Measurements from ENCODE around the gene GLYR1. TPM values are rescaled to one million over a fixed set of nuclear protein-coding genes. Genes with fewer than 3 reads are reported as not detected.

The GLYR1 gene
- total RNA-seq, 1 experiment from 2014 or later, result 67.3 TPM

GRCh38 chr16:4755687-4756086, 91.4 kb downstream of the GLYR1 start:
- no TSS peak for BruUV-seq (replicated peaks)
- H3K9me3 Mint-ChIP-seq (ENCODE audit: unreplicated experiment), result no peaks in the 10 kb centered on the region
- no peaks in the 10 kb centered on the region for H3K4me1 Mint-ChIP-seq (ENCODE audit: insufficient read depth, unreplicated experiment)
- no peak overlapping the region for H3K27ac Mint-ChIP-seq (ENCODE audit: low read depth, unreplicated experiment)
- H3K4me3 Mint-ChIP-seq (ENCODE audit: unreplicated experiment), result no peak overlapping the region
- no peak for DNase-seq (ENCODE audit: unreplicated experiment)
- H3K27me3 Mint-ChIP-seq (ENCODE audit: insufficient read depth, unreplicated experiment), result no peaks in the 10 kb centered on the region
- H3K36me3 Mint-ChIP-seq (ENCODE audit: insufficient read depth, unreplicated experiment), result peaks cover 68% of the 10 kb centered on the region
- intact Hi-C loops (cut with micrococcal nuclease), result no loop called here
- TF ChIP-seq, protein P1, sequence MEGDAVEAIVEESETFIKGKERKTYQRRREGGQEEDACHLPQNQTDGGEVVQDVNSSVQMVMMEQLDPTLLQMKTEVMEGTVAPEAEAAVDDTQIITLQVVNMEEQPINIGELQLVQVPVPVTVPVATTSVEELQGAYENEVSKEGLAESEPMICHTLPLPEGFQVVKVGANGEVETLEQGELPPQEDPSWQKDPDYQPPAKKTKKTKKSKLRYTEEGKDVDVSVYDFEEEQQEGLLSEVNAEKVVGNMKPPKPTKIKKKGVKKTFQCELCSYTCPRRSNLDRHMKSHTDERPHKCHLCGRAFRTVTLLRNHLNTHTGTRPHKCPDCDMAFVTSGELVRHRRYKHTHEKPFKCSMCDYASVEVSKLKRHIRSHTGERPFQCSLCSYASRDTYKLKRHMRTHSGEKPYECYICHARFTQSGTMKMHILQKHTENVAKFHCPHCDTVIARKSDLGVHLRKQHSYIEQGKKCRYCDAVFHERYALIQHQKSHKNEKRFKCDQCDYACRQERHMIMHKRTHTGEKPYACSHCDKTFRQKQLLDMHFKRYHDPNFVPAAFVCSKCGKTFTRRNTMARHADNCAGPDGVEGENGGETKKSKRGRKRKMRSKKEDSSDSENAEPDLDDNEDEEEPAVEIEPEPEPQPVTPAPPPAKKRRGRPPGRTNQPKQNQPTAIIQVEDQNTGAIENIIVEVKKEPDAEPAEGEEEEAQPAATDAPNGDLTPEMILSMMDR (IDR thresholded peaks at IDR 0.05; ENCODE audit: unreplicated experiment), result no peak
- ChIA-PET POLR2A (interaction anchor here (0.6 to 1.2 kb wide), 4 partner anchors 11 to 216 kb away, joined by 3 to 4 read pairs (median 3); partner anchors contain the start of gene ZNF500), CTCF (interaction anchor here (1.2 kb wide), 1 partner anchor 9 kb away, joined by 5 read pairs; no protein-coding TSS in a partner anchor)

GRCh38 chr16:4754865-4755264, 92.2 kb downstream of the GLYR1 start:
- no TSS peak for BruUV-seq (replicated peaks)
- Mint-ChIP-seq H3K9me3 (ENCODE audit: unreplicated experiment) (no peaks in the 10 kb centered on the region), H3K4me1 (ENCODE audit: insufficient read depth, unreplicated experiment) (no peaks in the 10 kb centered on the region), H3K36me3 (ENCODE audit: insufficient read depth, unreplicated experiment) (peaks cover 70% of the 10 kb centered on the region), H3K27me3 (ENCODE audit: insufficient read depth, unreplicated experiment) (no peaks in the 10 kb centered on the region), H3K27ac (ENCODE audit: low read depth, unreplicated experiment) (no peak overlapping the region), H3K4me3 (ENCODE audit: unreplicated experiment) (no peak overlapping the region)
- ChIA-PET POLR2A (interaction anchor here (1.0 to 1.2 kb wide), 2 partner anchors 12 kb away, joined by 3 to 4 read pairs; partner anchors contain the start of gene ZNF500), CTCF (no interaction called here)
- DNase-seq (ENCODE audit: unreplicated experiment), result no peak
- intact Hi-C loops (cut with micrococcal nuclease), result no loop called here
- TF ChIP-seq, protein P1 (IDR thresholded peaks at IDR 0.05; ENCODE audit: unreplicated experiment), result no peak

DNA sequence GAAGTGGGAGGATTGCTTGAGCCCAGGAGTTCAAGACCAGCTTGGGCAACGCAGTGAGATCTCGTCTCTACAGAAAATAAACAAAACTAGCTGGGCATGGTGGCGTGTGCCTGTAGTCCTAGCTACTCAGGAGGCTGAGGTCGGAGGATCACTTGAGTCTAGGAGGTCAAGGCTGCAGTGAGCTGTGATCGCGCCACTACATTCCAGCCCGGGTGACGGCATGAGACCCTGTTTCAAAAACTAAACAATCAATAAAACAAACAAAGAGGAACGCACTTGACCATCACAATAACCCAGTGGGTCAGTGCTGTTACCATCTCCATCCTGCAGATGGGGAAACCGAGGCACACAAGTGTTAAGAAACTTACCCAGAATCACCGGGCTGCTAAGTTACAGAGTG, 93.9 kb downstream of the GLYR1 start:
- intact Hi-C loops (cut with micrococcal nuclease), result no loop called here
- no TSS peak for BruUV-seq (replicated peaks)
- no peaks in the 10 kb centered on the region for H3K4me1 Mint-ChIP-seq (ENCODE audit: insufficient read depth, unreplicated experiment)
- no peaks in the 10 kb centered on the region for H3K9me3 Mint-ChIP-seq (ENCODE audit: unreplicated experiment)
- H3K4me3 Mint-ChIP-seq (ENCODE audit: unreplicated experiment), result no peak overlapping the region
- DNase-seq (ENCODE audit: unreplicated experiment), result no peak
- ChIA-PET POLR2A (no interaction called here), CTCF (interaction anchor here (0.7 kb wide), 1 partner anchor 11 kb away, joined by 4 read pairs; no protein-coding TSS in a partner anchor)
- H3K27me3 Mint-ChIP-seq (ENCODE audit: insufficient read depth, unreplicated experiment), result no peaks in the 10 kb centered on the region
- TF ChIP-seq, protein P1 (IDR thresholded peaks at IDR 0.05; ENCODE audit: unreplicated experiment), result no peak
- H3K36me3 Mint-ChIP-seq (ENCODE audit: insufficient read depth, unreplicated experiment), result peaks cover 62% of the 10 kb centered on the region
- no peak overlapping the region for H3K27ac Mint-ChIP-seq (ENCODE audit: low read depth, unreplicated experiment)

Other genes starting within 250 kb of the GLYR1 start
- gene UBALD1, start 232.4 kb downstream of the GLYR1 start, total RNA-seq (2022), result 28.0 and 42.1 TPM in 2 replicates
- 61.3 and 62.9 TPM in 2 replicates for gene MGRN1, start 222.5 kb downstream of the GLYR1 start, total RNA-seq (2022)
- 18.3 and 21.8 TPM in 2 replicates for gene NUDT16L1, start 153.7 kb downstream of the GLYR1 start, total RNA-seq (2022)
- gene ANKS3, start 113.0 kb downstream of the GLYR1 start, total RNA-seq (2022), result 29.9 and 35.0 TPM in 2 replicates
- gene DNAAF8, start 112.8 kb downstream of the GLYR1 start, total RNA-seq (2022), result 0.56 and 1.6 TPM in 2 replicates
- 13.8 and 14.0 TPM in 2 replicates for gene ZNF500, start 80.1 kb downstream of the GLYR1 start, total RNA-seq (2022)
- not detected in 2 replicates for gene SEPTIN12, start 58.9 kb downstream of the GLYR1 start, total RNA-seq (2022)
- gene SMIM22, start 51.9 kb downstream of the GLYR1 start, total RNA-seq (2022), result 2.2 and 2.4 TPM in 2 replicates
- gene ROGDI, start 44.7 kb downstream of the GLYR1 start, total RNA-seq (2022), result 5.9 and 7.0 TPM in 2 replicates
- gene UBN1, start 193 bp upstream of the GLYR1 start, total RNA-seq (2022), result 33.3 and 38.1 TPM in 2 replicates
- gene PPL, start 89.9 kb upstream of the GLYR1 start, total RNA-seq (2022), result 49.1 and 50.1 TPM in 2 replicates
- gene SEC14L5, start 111.0 kb upstream of the GLYR1 start, total RNA-seq (2022), result 0.22 TPM in 1 of 2 replicates, not detected in the other
- gene NAGPA, start 186.6 kb upstream of the GLYR1 start, total RNA-seq (2022), result 4.9 and 8.7 TPM in 2 replicates
- not detected in 2 replicates for gene C16orf89, start 218.7 kb upstream of the GLYR1 start, total RNA-seq (2022)
- 28.5 and 29.1 TPM in 2 replicates for gene ALG1, start 224.6 kb upstream of the GLYR1 start, total RNA-seq (2022)

All from MCF 10A (cell line).